Neural cell (in vitro differentiated cells): Measurements from ENCODE around the gene TRIO. TPM values are rescaled to one million over a fixed set of nuclear protein-coding genes. Genes with fewer than 3 reads are reported as not detected.

ENCODE experiments used
- H2AFZ ChIP-seq: fragments of 200-600, 300-800 bp; sonication (generic), shearing (Covaris generic); 2 replicates; pipeline ENCODE4 v1.6.0; 2014; ENCODE audit warnings: low read depth, mild to moderate bottlenecking, antibody characterized with exemption, low read length, moderate library complexity
- H3F3A ChIP-seq: fragments of 200-600 bp; shearing (Covaris generic); 2 replicates; pipeline ENCODE4 v1.6.1; 2016; ENCODE audit warnings: mild to moderate bottlenecking, moderate library complexity, mixed read lengths, antibody characterized with exemption, low read length; ENCODE audit not compliant: insufficient read depth, poor library complexity, severe bottlenecking
- H3K27ac ChIP-seq: fragments of 200-600, 300-800 bp; sonication (generic), shearing (Covaris generic); 2 replicates; pipeline ENCODE4 v1.5.1; 2014; ENCODE audit warnings: mild to moderate bottlenecking, low read length, moderate library complexity
- H3K27me3 ChIP-seq: fragments of 300-800, 200-600 bp; sonication (generic), shearing (Covaris generic); 2 replicates; pipeline ENCODE4 v1.6.0; 2014; ENCODE audit warnings: mild to moderate bottlenecking, low read depth, low read length, moderate library complexity; ENCODE audit not compliant: insufficient read depth
- H3K36me3 ChIP-seq: fragments of 300-800, 200-600 bp; sonication (generic), shearing (Covaris generic); 2 replicates; pipeline ENCODE4 v1.5.1; 2014; ENCODE audit warnings: mild to moderate bottlenecking, antibody characterized with exemption, low read length, moderate library complexity; ENCODE audit not compliant: insufficient read depth
- H3K4me2 ChIP-seq: fragments of 300-800, 200-600 bp; sonication (generic), shearing (Covaris generic); 2 replicates; pipeline ENCODE4 v1.6.0; 2014; ENCODE audit warnings: mild to moderate bottlenecking, low read length
- H3K4me3 ChIP-seq: fragments of 300-800, 200-600 bp; sonication (generic), shearing (Covaris generic); 2 replicates; pipeline ENCODE4 v1.5.1; 2014; ENCODE audit warnings: mild to moderate bottlenecking, low read length, moderate library complexity
- H3K79me2 ChIP-seq: fragments of 200-600 bp; shearing (Covaris generic); replicated peaks from 2 replicates; pipeline ENCODE4 v1.6.0; 2014; ENCODE audit warnings: mild to moderate bottlenecking, low read length, moderate library complexity; ENCODE audit not compliant: insufficient read depth
- H3K9ac ChIP-seq: fragments of 300-800, 200-600 bp; sonication (generic), shearing (Covaris generic); 2 replicates; pipeline ENCODE4 v1.6.1; 2016; ENCODE audit warnings: mild to moderate bottlenecking, low read length, mixed read lengths
- H3K9me2 ChIP-seq: fragments of 200-600 bp; shearing (Covaris generic); 2 replicates; pipeline ENCODE4 v1.6.1; 2016; ENCODE audit warnings: mild to moderate bottlenecking, low read length, mixed read lengths; ENCODE audit not compliant: insufficient read depth
- H3K9me3 ChIP-seq: fragments of 200-600, 300-800 bp; sonication (generic), shearing (Covaris generic); 2 replicates; pipeline ENCODE4 v1.6.1; 2016; ENCODE audit warnings: mild to moderate bottlenecking, mixed run types, low read length, moderate library complexity, mixed read lengths
- H4K20me1 ChIP-seq: fragments of 200-600 bp; shearing (Covaris generic); 2 replicates; pipeline ENCODE4 v1.6.1; 2016; ENCODE audit warnings: mild to moderate bottlenecking, mixed run types; ENCODE audit not compliant: insufficient read depth
- CTCF ChIP-seq: fragments of 450-650 bp; IDR thresholded peaks from 2 replicates; pipeline ENCODE4 v1.5.1; 2014; ENCODE audit warnings: antibody characterized with exemption, mild to moderate bottlenecking, moderate library complexity; ENCODE audit not compliant: poor library complexity, severe bottlenecking
- EP300 ChIP-seq: fragments of 450-650 bp; conservative IDR thresholded peaks from 2 replicates; pipeline ENCODE4 v1.6.1; 2014; ENCODE audit warnings: antibody characterized with exemption, mild to moderate bottlenecking, moderate library complexity; ENCODE audit not compliant: poor library complexity, severe bottlenecking
- EZH2 ChIP-seq: fragments of 200-600, 300-800 bp; shearing (Covaris generic), sonication (generic); IDR thresholded peaks from 2 replicates; pipeline ENCODE4 v1.6.1; 2014; ENCODE audit warnings: antibody characterized with exemption, low read length, borderline replicate concordance, mild to moderate bottlenecking; ENCODE audit not compliant: insufficient read depth, poor library complexity, severe bottlenecking
- MXI1 ChIP-seq: fragments of 450-650 bp; conservative IDR thresholded peaks from 2 replicates; pipeline ENCODE4 v1.6.1; 2014; ENCODE audit warnings: antibody characterized with exemption, mild to moderate bottlenecking; ENCODE audit not compliant: poor library complexity, severe bottlenecking
- POLR2AphosphoS5 ChIP-seq: IDR thresholded peaks from 2 replicates; pipeline ENCODE4 v1.6.1; 2012
- RAD21 ChIP-seq: fragments of 450-650 bp; conservative IDR thresholded peaks from 2 replicates; pipeline ENCODE4 v1.6.1; 2014; ENCODE audit warnings: antibody characterized with exemption, mild to moderate bottlenecking, moderate library complexity
- SMC3 ChIP-seq: fragments of 450-650 bp; conservative IDR thresholded peaks from 2 replicates; pipeline ENCODE4 v1.6.1; 2014; ENCODE audit warnings: antibody characterized with exemption, mild to moderate bottlenecking, moderate library complexity; ENCODE audit not compliant: poor library complexity
- TAF1 ChIP-seq: IDR thresholded peaks from 2 replicates; pipeline ENCODE4 v1.6.1; 2012; ENCODE audit warnings: low read depth
- polyA plus RNA-seq: library from polyadenylated mRNA; depleted of rRNA; stranded (reverse); fragments of >200 nt; gene quantifications from 2 replicates; pipeline ENCODE4 v1.2.3, GENCODE V29; 2014
- TF ChIP-seq, protein P1 (sequence below): IDR thresholded peaks from 2 replicates; pipeline ENCODE4 v1.6.1; 2012; ENCODE audit warnings: borderline replicate concordance

TRIO gene
- polyA plus RNA-seq, 1 donor from 2014 or later: 168 TPM

DNA sequence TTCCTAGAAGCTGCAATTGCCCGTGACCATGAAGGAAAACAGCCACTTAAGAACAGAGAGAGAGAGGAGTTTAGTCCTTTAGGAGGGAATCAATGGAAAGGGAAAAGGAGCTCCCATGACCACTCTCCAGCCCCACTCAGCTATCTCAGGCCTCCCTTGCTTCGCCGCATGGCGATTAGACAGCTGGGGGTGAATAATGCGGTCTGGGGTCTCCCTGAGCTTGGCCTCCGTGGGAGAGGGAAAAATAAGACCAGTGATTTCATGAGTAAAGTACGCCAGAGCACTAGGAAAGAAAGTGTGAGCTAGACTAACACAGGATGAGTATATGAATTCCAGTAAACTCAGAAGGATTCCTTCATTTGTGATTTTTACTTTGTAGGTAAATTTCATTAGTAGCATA is 180.3 kb downstream of the TRIO start:
- no peaks in the 10 kb centered on the region for H3K27me3 ChIP-seq
- TF ChIP-seq POLR2AphosphoS5 (peak; percentile 32), EP300 (no peak)
- TF ChIP-seq, protein P1, sequence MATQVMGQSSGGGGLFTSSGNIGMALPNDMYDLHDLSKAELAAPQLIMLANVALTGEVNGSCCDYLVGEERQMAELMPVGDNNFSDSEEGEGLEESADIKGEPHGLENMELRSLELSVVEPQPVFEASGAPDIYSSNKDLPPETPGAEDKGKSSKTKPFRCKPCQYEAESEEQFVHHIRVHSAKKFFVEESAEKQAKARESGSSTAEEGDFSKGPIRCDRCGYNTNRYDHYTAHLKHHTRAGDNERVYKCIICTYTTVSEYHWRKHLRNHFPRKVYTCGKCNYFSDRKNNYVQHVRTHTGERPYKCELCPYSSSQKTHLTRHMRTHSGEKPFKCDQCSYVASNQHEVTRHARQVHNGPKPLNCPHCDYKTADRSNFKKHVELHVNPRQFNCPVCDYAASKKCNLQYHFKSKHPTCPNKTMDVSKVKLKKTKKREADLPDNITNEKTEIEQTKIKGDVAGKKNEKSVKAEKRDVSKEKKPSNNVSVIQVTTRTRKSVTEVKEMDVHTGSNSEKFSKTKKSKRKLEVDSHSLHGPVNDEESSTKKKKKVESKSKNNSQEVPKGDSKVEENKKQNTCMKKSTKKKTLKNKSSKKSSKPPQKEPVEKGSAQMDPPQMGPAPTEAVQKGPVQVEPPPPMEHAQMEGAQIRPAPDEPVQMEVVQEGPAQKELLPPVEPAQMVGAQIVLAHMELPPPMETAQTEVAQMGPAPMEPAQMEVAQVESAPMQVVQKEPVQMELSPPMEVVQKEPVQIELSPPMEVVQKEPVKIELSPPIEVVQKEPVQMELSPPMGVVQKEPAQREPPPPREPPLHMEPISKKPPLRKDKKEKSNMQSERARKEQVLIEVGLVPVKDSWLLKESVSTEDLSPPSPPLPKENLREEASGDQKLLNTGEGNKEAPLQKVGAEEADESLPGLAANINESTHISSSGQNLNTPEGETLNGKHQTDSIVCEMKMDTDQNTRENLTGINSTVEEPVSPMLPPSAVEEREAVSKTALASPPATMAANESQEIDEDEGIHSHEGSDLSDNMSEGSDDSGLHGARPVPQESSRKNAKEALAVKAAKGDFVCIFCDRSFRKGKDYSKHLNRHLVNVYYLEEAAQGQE: peak; percentile 81
- no peak overlapping the region for H3K27ac ChIP-seq
- H3F3A ChIP-seq: no peaks in the 10 kb centered on the region
- no peak overlapping the region for H3K9ac ChIP-seq
- no peaks in the 10 kb centered on the region for H3K9me3 ChIP-seq
- no peaks in the 10 kb centered on the region for H3K79me2 ChIP-seq
- peaks cover 7% of the 10 kb centered on the region for H3K36me3 ChIP-seq
- H3K4me2 ChIP-seq: no peak overlapping the region
- no peaks in the 10 kb centered on the region for H4K20me1 ChIP-seq
- no peak overlapping the region for H2AFZ ChIP-seq
- no peak overlapping the region for H3K4me3 ChIP-seq
- H3K9me2 ChIP-seq: no peaks in the 10 kb centered on the region

DNA sequence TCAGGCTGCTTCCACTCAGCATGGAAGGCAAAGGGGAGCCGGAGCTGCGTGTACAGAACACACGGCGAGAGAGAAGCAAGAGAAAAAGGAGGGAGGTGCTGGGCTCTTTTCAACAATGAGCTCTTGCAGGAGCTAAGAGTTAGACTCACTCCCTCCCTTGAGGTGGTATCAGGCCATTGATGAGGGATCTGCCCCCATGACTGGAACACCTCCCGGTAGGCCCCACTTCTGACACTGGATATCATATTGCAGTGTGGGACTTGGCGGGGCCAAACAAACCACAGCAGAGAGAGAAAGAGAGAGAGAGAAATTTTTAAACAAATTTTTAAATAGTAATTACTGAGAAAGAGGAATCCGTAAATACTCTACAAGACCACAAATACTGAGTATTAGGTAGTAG is 182.2 kb downstream of the TRIO start:
- Histone ChIP-seq H3K9me2 (no peaks in the 10 kb centered on the region), H3K27ac (no peak overlapping the region), H3K9ac (no peak overlapping the region), H2AFZ (no peak overlapping the region), H3K4me3 (no peak overlapping the region), H3K9me3 (no peaks in the 10 kb centered on the region), H3K27me3 (no peaks in the 10 kb centered on the region), H4K20me1 (no peaks in the 10 kb centered on the region), H3F3A (no peaks in the 10 kb centered on the region), H3K36me3 (peaks cover 7% of the 10 kb centered on the region), H3K4me2 (no peak overlapping the region), H3K79me2 (no peaks in the 10 kb centered on the region)
- TF ChIP-seq RAD21 (no peak), EP300 (no peak), TAF1 (no peak), MXI1 (no peak), POLR2AphosphoS5 (no peak)

- Histone ChIP-seq H3K9me3 (no peaks in the 10 kb centered on the region), H4K20me1 (no peaks in the 10 kb centered on the region), H3K4me3 (no peak overlapping the region), H3K27ac (no peak overlapping the region), H3K9me2 (no peaks in the 10 kb centered on the region), H2AFZ (no peak overlapping the region), H3K79me2 (no peaks in the 10 kb centered on the region), H3K4me2 (no peak overlapping the region), H3K9ac (no peak overlapping the region), H3F3A (no peaks in the 10 kb centered on the region), H3K36me3 (peaks cover 2% of the 10 kb centered on the region), H3K27me3 (no peaks in the 10 kb centered on the region)
- TF ChIP-seq RAD21 (peak; percentile 61), EZH2 (no peak), SMC3 (peak; percentile 53), TAF1 (no peak), EP300 (no peak), CTCF (peak; percentile 62), POLR2AphosphoS5 (peak; percentile 93)
These were observed 183.1 kb downstream of the TRIO start for GRCh38 chr5:14326035-14326903.
